ENCODE measurements around the gene SORBS2. TPM values are rescaled to one million over a fixed set of nuclear protein-coding genes. Genes with fewer than 3 reads are reported as not detected.

The SORBS2 gene
- total and polyA plus RNA-seq, 2 donors (not counting 3 experiments of a cell fraction or from before 2014, with no cell fraction given) = 69.8 to 82.5 TPM

DNA sequence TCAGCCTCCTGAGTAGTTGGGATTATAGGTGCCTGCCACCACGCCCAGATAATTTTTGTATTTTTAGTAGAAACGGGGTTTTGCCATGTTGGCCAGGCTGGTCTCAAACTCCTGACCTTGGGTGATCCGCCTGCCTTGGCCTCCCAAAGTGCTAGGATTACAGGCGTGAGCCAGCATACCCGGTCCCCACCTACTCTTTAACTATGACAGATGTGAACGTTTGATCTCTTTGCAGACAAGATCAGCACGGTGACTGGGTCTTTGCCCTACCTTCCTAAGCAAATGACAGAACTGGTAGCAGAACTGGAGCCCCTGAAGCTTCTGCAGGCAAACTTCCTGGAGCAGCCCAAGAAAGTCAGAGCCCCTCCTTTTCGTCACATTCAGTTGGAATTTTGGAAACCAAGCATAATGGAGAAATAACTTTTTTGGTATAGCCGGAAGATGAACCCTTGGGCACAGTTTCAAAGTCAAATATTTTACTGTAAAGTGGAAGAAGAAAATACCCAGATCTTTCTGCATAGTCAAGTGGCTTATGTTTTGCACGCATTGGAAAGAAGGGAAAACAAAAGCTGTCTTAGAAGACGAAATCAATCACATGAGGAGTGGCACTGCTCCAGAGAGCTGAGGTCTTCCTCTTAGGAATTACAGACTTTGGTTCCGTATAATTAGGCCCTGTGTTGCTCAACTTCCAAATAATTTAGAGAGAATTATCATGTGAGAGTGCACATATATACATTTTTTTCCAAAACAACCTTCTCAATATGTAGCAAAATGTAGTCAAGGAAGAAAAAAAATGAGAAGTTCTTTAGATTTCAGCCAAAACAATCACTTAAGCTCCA is 90.6 kb downstream of the SORBS2 start:
- no peaks in the 10 kb centered on the region for H3K9me3 ChIP-seq (replicated peaks; ENCODE audit: control insufficient read depth, insufficient read depth, low read length)
- no peaks in the 10 kb centered on the region for H3K9me1 ChIP-seq (replicated peaks; ENCODE audit: control insufficient read depth, extremely low read depth, insufficient read depth, low read length)
- dilution Hi-C loops (cut with MboI; ENCODE audit: extremely low pct_ligation_motif_present, low sequenced_read_pairs) (no loop called here), intact Hi-C loops (cut with micrococcal nuclease) (loop anchor here (1.0 to 2.0 kb wide), 2 partner anchors 8 to 53 kb away; no protein-coding TSS in a partner anchor)
- no peak overlapping the region for H3K4me3 ChIP-seq (replicated peaks in 1 of 3; ENCODE audit: insufficient read depth in 1 of 3, low read depth in 1 of 3, low read length in 3 of 3)
- TF ChIP-seq, protein P1, sequence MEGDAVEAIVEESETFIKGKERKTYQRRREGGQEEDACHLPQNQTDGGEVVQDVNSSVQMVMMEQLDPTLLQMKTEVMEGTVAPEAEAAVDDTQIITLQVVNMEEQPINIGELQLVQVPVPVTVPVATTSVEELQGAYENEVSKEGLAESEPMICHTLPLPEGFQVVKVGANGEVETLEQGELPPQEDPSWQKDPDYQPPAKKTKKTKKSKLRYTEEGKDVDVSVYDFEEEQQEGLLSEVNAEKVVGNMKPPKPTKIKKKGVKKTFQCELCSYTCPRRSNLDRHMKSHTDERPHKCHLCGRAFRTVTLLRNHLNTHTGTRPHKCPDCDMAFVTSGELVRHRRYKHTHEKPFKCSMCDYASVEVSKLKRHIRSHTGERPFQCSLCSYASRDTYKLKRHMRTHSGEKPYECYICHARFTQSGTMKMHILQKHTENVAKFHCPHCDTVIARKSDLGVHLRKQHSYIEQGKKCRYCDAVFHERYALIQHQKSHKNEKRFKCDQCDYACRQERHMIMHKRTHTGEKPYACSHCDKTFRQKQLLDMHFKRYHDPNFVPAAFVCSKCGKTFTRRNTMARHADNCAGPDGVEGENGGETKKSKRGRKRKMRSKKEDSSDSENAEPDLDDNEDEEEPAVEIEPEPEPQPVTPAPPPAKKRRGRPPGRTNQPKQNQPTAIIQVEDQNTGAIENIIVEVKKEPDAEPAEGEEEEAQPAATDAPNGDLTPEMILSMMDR (IDR thresholded peaks at IDR 0.05; ENCODE audit: extremely low read depth in 1 of 2, insufficient read depth in 1 of 2, low read depth in 1 of 2, low read length in 2 of 2) = no peak
- no peak for TF ChIP-seq POLR2AphosphoS5 (IDR thresholded peaks at IDR 0.05; ENCODE audit: insufficient read depth, low read depth, low read length)
- no peak for TF ChIP-seq POLR2A (IDR thresholded peaks at IDR 0.05; ENCODE audit: low read depth, low read length)
- TF ChIP-seq GATA2 (IDR thresholded peaks at IDR 0.05; ENCODE audit: insufficient read depth, insufficient read length, low read depth, low read length) = no peak
- no peak for TF ChIP-seq JUN (IDR thresholded peaks at IDR 0.05; ENCODE audit: borderline replicate concordance, insufficient read depth, insufficient read length, low read depth)
- no peak for TF ChIP-seq MAX (IDR thresholded peaks at IDR 0.05; ENCODE audit: insufficient read depth, insufficient read length)
- TF ChIP-seq EZH2 (IDR thresholded peaks at IDR 0.05; ENCODE audit: borderline replicate concordance, low read depth, low read length, severe bottlenecking) = no peak
- TF ChIP-seq FOS (IDR thresholded peaks at IDR 0.05; ENCODE audit: borderline replicate concordance, insufficient read depth, low read length) = no peak
- TF ChIP-seq MYC (IDR thresholded peaks at IDR 0.05; ENCODE audit: low read depth, low read length) = no peak
- no peaks in the 10 kb centered on the region for H3K36me3 ChIP-seq (ENCODE audit: control insufficient read depth in 2 of 2, extremely low read depth in 1 of 2, insufficient read depth in 2 of 2, low read length in 2 of 2)
- H2AFZ ChIP-seq (ENCODE audit: low read depth, low read length) = no peak overlapping the region
- ChIA-PET POLR2A (no interaction called here), CTCF (interaction anchor here (1.0 to 1.7 kb wide), 3 partner anchors 9 to 81 kb away, joined by 3 to 6 read pairs (median 4); no protein-coding TSS in a partner anchor)
- H3K4me1 ChIP-seq (ENCODE audit: control insufficient read depth, extremely low read depth, insufficient read depth, low read length) = peaks cover 25% of the 10 kb centered on the region
- H3K27me3 ChIP-seq (ENCODE audit: control insufficient read depth in 2 of 2, insufficient read depth in 2 of 2, low read length in 2 of 2) = no peaks in the 10 kb centered on the region
- DNase-seq (ENCODE audit: low read depth, low spot score) (no peak), FAIRE-seq (no peak)
- no peak overlapping the region for H3K4me2 ChIP-seq (ENCODE audit: insufficient read depth, low read length)
- H3K79me2 ChIP-seq (ENCODE audit: control insufficient read depth, insufficient read depth, low read length) = no peaks in the 10 kb centered on the region
- no TSS peak for BruUV-seq (replicated peaks)
- H3K27ac ChIP-seq (ENCODE audit: insufficient read depth, low read depth, low read length) = no peak overlapping the region
- no peaks in the 10 kb centered on the region for H4K20me1 ChIP-seq (replicated peaks; ENCODE audit: control insufficient read depth, extremely low read depth, insufficient read depth, low read length)
- no peak overlapping the region for H3K9ac ChIP-seq (replicated peaks; ENCODE audit: extremely low read depth, insufficient read depth, low read length)

All from endothelial cell of umbilical vein (primary cell).